Neural cell (in vitro differentiated cells): ENCODE measurements around the gene HLA-DOA. TPM values are rescaled to one million over a fixed set of nuclear protein-coding genes. Genes with fewer than 3 reads are reported as not detected.

Source experiments
- H2AFZ ChIP-seq: fragments of 200-600, 300-800 bp; sonication (generic), shearing (Covaris generic); 2 replicates; pipeline ENCODE4 v1.6.0; 2014; ENCODE audit warnings: low read depth, mild to moderate bottlenecking, antibody characterized with exemption, low read length, moderate library complexity
- H3F3A ChIP-seq: fragments of 200-600 bp; shearing (Covaris generic); 2 replicates; pipeline ENCODE4 v1.6.1; 2016; ENCODE audit warnings: mild to moderate bottlenecking, moderate library complexity, mixed read lengths, antibody characterized with exemption, low read length; ENCODE audit not compliant: insufficient read depth, poor library complexity, severe bottlenecking
- H3K27ac ChIP-seq: fragments of 200-600, 300-800 bp; sonication (generic), shearing (Covaris generic); 2 replicates; pipeline ENCODE4 v1.5.1; 2014; ENCODE audit warnings: mild to moderate bottlenecking, low read length, moderate library complexity
- H3K27me3 ChIP-seq: fragments of 300-800, 200-600 bp; sonication (generic), shearing (Covaris generic); 2 replicates; pipeline ENCODE4 v1.6.0; 2014; ENCODE audit warnings: mild to moderate bottlenecking, low read depth, low read length, moderate library complexity; ENCODE audit not compliant: insufficient read depth
- H3K36me3 ChIP-seq: fragments of 300-800, 200-600 bp; sonication (generic), shearing (Covaris generic); 2 replicates; pipeline ENCODE4 v1.5.1; 2014; ENCODE audit warnings: mild to moderate bottlenecking, antibody characterized with exemption, low read length, moderate library complexity; ENCODE audit not compliant: insufficient read depth
- H3K4me2 ChIP-seq: fragments of 300-800, 200-600 bp; sonication (generic), shearing (Covaris generic); 2 replicates; pipeline ENCODE4 v1.6.0; 2014; ENCODE audit warnings: mild to moderate bottlenecking, low read length
- H3K4me3 ChIP-seq: fragments of 300-800, 200-600 bp; sonication (generic), shearing (Covaris generic); 2 replicates; pipeline ENCODE4 v1.5.1; 2014; ENCODE audit warnings: mild to moderate bottlenecking, low read length, moderate library complexity
- H3K79me2 ChIP-seq: fragments of 200-600 bp; shearing (Covaris generic); replicated peaks from 2 replicates; pipeline ENCODE4 v1.6.0; 2014; ENCODE audit warnings: mild to moderate bottlenecking, low read length, moderate library complexity; ENCODE audit not compliant: insufficient read depth
- H3K9ac ChIP-seq: fragments of 300-800, 200-600 bp; sonication (generic), shearing (Covaris generic); 2 replicates; pipeline ENCODE4 v1.6.1; 2016; ENCODE audit warnings: mild to moderate bottlenecking, low read length, mixed read lengths
- H3K9me2 ChIP-seq: fragments of 200-600 bp; shearing (Covaris generic); 2 replicates; pipeline ENCODE4 v1.6.1; 2016; ENCODE audit warnings: mild to moderate bottlenecking, low read length, mixed read lengths; ENCODE audit not compliant: insufficient read depth
- H3K9me3 ChIP-seq: fragments of 200-600, 300-800 bp; sonication (generic), shearing (Covaris generic); 2 replicates; pipeline ENCODE4 v1.6.1; 2016; ENCODE audit warnings: mild to moderate bottlenecking, mixed run types, low read length, moderate library complexity, mixed read lengths
- H4K20me1 ChIP-seq: fragments of 200-600 bp; shearing (Covaris generic); 2 replicates; pipeline ENCODE4 v1.6.1; 2016; ENCODE audit warnings: mild to moderate bottlenecking, mixed run types; ENCODE audit not compliant: insufficient read depth
- CTCF ChIP-seq: fragments of 450-650 bp; IDR thresholded peaks from 2 replicates; pipeline ENCODE4 v1.5.1; 2014; ENCODE audit warnings: antibody characterized with exemption, mild to moderate bottlenecking, moderate library complexity; ENCODE audit not compliant: poor library complexity, severe bottlenecking
- EP300 ChIP-seq: fragments of 450-650 bp; conservative IDR thresholded peaks from 2 replicates; pipeline ENCODE4 v1.6.1; 2014; ENCODE audit warnings: antibody characterized with exemption, mild to moderate bottlenecking, moderate library complexity; ENCODE audit not compliant: poor library complexity, severe bottlenecking
- EZH2 ChIP-seq: fragments of 200-600, 300-800 bp; shearing (Covaris generic), sonication (generic); IDR thresholded peaks from 2 replicates; pipeline ENCODE4 v1.6.1; 2014; ENCODE audit warnings: antibody characterized with exemption, low read length, borderline replicate concordance, mild to moderate bottlenecking; ENCODE audit not compliant: insufficient read depth, poor library complexity, severe bottlenecking
- MXI1 ChIP-seq: fragments of 450-650 bp; conservative IDR thresholded peaks from 2 replicates; pipeline ENCODE4 v1.6.1; 2014; ENCODE audit warnings: antibody characterized with exemption, mild to moderate bottlenecking; ENCODE audit not compliant: poor library complexity, severe bottlenecking
- POLR2AphosphoS5 ChIP-seq: IDR thresholded peaks from 2 replicates; pipeline ENCODE4 v1.6.1; 2012
- RAD21 ChIP-seq: fragments of 450-650 bp; conservative IDR thresholded peaks from 2 replicates; pipeline ENCODE4 v1.6.1; 2014; ENCODE audit warnings: antibody characterized with exemption, mild to moderate bottlenecking, moderate library complexity
- REST ChIP-seq: IDR thresholded peaks from 2 replicates; pipeline ENCODE4 v1.6.1; 2012; ENCODE audit warnings: borderline replicate concordance
- SMC3 ChIP-seq: fragments of 450-650 bp; conservative IDR thresholded peaks from 2 replicates; pipeline ENCODE4 v1.6.1; 2014; ENCODE audit warnings: antibody characterized with exemption, mild to moderate bottlenecking, moderate library complexity; ENCODE audit not compliant: poor library complexity
- TAF1 ChIP-seq: IDR thresholded peaks from 2 replicates; pipeline ENCODE4 v1.6.1; 2012; ENCODE audit warnings: low read depth
- polyA plus RNA-seq: library from polyadenylated mRNA; depleted of rRNA; stranded (reverse); fragments of >200 nt; gene quantifications from 2 replicates; pipeline ENCODE4 v1.2.3, GENCODE V29; 2014

Gene HLA-DOA
- polyA plus RNA-seq, 1 donor from 2014 or later = 0.07 TPM

- Histone ChIP-seq H3K9ac (no peak overlapping the region), H3K79me2 (peaks cover 18% of the 10 kb centered on the region), H2AFZ (no peak overlapping the region), H3K27me3 (no peaks in the 10 kb centered on the region), H3K36me3 (peaks cover 15% of the 10 kb centered on the region), H3F3A (no peaks in the 10 kb centered on the region), H3K4me2 (no peak overlapping the region), H3K9me2 (no peaks in the 10 kb centered on the region), H3K9me3 (no peaks in the 10 kb centered on the region), H3K4me3 (no peak overlapping the region), H4K20me1 (peaks cover 15% of the 10 kb centered on the region), H3K27ac (no peak overlapping the region)
- TF ChIP-seq EP300 = no peak
- TF ChIP-seq TAF1 = no peak
- no peak for TF ChIP-seq EZH2
- TF ChIP-seq POLR2AphosphoS5 = no peak
- no peak for TF ChIP-seq RAD21
- no peak for TF ChIP-seq REST
- no peak for TF ChIP-seq MXI1
- TF ChIP-seq CTCF = no peak
- no peak for TF ChIP-seq SMC3
Observed at GRCh38 chr6:32982084-32982701, 27.2 kb downstream of the HLA-DOA start.

GRCh38 chr6:32980488-32981038 lies 28.8 kb downstream of the HLA-DOA start:
- H3K79me2 ChIP-seq = peaks cover 34% of the 10 kb centered on the region

More at GRCh38 chr6:32980488-32981038, 28.8 kb downstream of the HLA-DOA start:
- peaks cover 32% of the 10 kb centered on the region for H4K20me1 ChIP-seq
- H3K4me3 ChIP-seq = no peak overlapping the region
- H3K9me3 ChIP-seq = no peaks in the 10 kb centered on the region
- H3K27me3 ChIP-seq = no peaks in the 10 kb centered on the region
- TF ChIP-seq RAD21 = no peak
- no peak for TF ChIP-seq TAF1
- TF ChIP-seq MXI1 = no peak
- no peak for TF ChIP-seq EP300
- TF ChIP-seq CTCF = no peak
- no peak for TF ChIP-seq REST
- TF ChIP-seq POLR2AphosphoS5 = no peak
- no peak for TF ChIP-seq EZH2
- no peak for TF ChIP-seq SMC3
- H3K27ac ChIP-seq = no peak overlapping the region
- no peaks in the 10 kb centered on the region for H3K9me2 ChIP-seq
- peaks cover 21% of the 10 kb centered on the region for H3K36me3 ChIP-seq
- no peak overlapping the region for H3K4me2 ChIP-seq
- H2AFZ ChIP-seq = no peak overlapping the region
- H3K9ac ChIP-seq = no peak overlapping the region
- peaks cover 4% of the 10 kb centered on the region for H3F3A ChIP-seq
